KMS-11 (cell line): ENCODE results near the gene VAV2.

Experiments used
- H2AFZ ChIP-seq: fragments of 200-600 bp; sonication (generic); 2 replicates; pipeline ENCODE4 v1.6.1; 2016; ENCODE audit warnings: antibody characterized with exemption, mixed run types, low read depth
- H3K27ac ChIP-seq: fragments of 200-600 bp; sonication (generic); 2 replicates; pipeline ENCODE4 v1.6.1; 2016; ENCODE audit warnings: mild to moderate bottlenecking, mixed run types
- H3K27me3 ChIP-seq: fragments of 200-600 bp; sonication (generic); 2 replicates; pipeline ENCODE4 v1.6.1; 2017; ENCODE audit warnings: mild to moderate bottlenecking, low read depth, mixed run types, moderate library complexity; ENCODE audit not compliant: insufficient read depth
- H3K36me3 ChIP-seq: fragments of 200-600 bp; sonication (generic); 2 replicates; pipeline ENCODE4 v1.6.1; 2017; ENCODE audit warnings: mild to moderate bottlenecking, mixed run types; ENCODE audit not compliant: insufficient read depth
- H3K4me1 ChIP-seq: fragments of 200-600 bp; sonication (generic); 2 replicates; pipeline ENCODE4 v1.6.1; 2016; ENCODE audit warnings: mild to moderate bottlenecking, low read depth, mixed run types; ENCODE audit not compliant: poor library complexity, severe bottlenecking
- H3K4me2 ChIP-seq: fragments of 200-600 bp; sonication (generic); 2 replicates; pipeline ENCODE4 v1.7.0; 2016; ENCODE audit warnings: mild to moderate bottlenecking, mixed run types
- H3K4me3 ChIP-seq: fragments of 200-600 bp; sonication (generic); IDR thresholded peaks from 2 replicates; pipeline ENCODE4 v1.6.1; 2017; ENCODE audit warnings: low read depth, low read length, mixed read lengths; ENCODE audit not compliant: insufficient read depth
- H3K79me2 ChIP-seq: fragments of 200-600 bp; sonication (generic); 2 replicates; pipeline ENCODE4 v1.6.1; 2016; ENCODE audit warnings: low read depth, mixed run types; ENCODE audit not compliant: insufficient read depth
- H3K9ac ChIP-seq: fragments of 200-600 bp; sonication (generic); 2 replicates; pipeline ENCODE4 v1.6.1; 2016; ENCODE audit warnings: mild to moderate bottlenecking, mixed run types
- H4K20me1 ChIP-seq: fragments of 200-600 bp; sonication (generic); 2 replicates; pipeline ENCODE4 v1.6.1; 2016; ENCODE audit warnings: mild to moderate bottlenecking, mixed run types; ENCODE audit not compliant: insufficient read depth
- TF ChIP-seq, protein P1 (sequence below): fragments of 200-600 bp; sonication (generic); conservative IDR thresholded peaks from 2 replicates; pipeline ENCODE4 v1.6.1; 2017; ENCODE audit warnings: low read depth, mild to moderate bottlenecking, antibody characterized with exemption, low read length, moderate library complexity, mixed read lengths

VAV2 gene

DNA sequence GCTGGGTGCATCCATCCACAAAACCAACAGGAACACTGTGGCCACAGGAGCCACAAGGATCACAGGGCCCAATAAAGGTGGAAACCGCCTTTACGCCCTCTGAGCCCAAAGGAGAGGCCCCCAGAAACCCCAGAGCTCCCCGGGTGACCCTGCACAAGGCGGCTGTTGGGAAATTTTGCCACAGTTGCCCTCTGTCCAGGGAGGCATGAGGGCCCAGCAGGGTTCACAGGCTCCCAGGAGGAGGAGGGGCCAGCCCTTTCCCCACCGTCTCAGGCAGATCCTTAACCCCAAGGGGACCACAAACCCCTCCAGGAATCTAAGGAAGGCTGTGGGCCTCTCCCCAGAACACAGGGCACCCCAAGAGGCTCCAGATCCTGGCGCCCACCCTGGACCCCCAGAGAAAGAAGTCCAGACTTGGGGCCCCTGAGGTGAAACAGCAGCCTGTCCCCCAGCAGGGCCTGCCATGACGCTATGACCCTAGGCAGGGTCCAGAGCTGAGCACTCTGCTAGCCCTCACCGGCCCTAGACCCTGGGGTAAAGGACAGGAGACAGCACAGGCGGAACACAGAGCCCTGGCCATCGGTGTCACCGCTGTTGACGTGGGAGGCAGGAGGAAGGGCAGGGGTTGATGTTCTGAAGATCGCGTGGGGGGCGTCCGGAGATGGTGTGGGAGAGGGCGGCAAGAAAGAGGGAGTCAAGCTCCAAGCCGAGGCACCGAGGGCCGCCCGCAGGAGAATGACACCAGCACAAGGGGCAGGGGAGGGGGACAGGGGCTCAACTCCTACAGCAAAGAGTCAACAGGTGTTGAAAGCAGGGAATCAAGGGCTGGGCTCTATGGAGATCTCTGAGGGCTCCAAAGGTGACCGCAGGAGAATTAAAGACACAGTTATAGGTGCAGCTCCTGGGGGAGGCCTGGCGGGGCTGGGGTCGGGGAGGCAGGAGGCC lies 97.5 kb downstream of the VAV2 start:
- H3K4me1 ChIP-seq, result no peaks in the 10 kb centered on the region
- no peak overlapping the region for H2AFZ ChIP-seq
- H3K4me2 ChIP-seq, result no peak overlapping the region
- H3K79me2 ChIP-seq, result no peaks in the 10 kb centered on the region
- no peak overlapping the region for H3K4me3 ChIP-seq
- H3K27ac ChIP-seq, result no peak overlapping the region
- H3K36me3 ChIP-seq, result no peaks in the 10 kb centered on the region
- TF ChIP-seq, protein P1, sequence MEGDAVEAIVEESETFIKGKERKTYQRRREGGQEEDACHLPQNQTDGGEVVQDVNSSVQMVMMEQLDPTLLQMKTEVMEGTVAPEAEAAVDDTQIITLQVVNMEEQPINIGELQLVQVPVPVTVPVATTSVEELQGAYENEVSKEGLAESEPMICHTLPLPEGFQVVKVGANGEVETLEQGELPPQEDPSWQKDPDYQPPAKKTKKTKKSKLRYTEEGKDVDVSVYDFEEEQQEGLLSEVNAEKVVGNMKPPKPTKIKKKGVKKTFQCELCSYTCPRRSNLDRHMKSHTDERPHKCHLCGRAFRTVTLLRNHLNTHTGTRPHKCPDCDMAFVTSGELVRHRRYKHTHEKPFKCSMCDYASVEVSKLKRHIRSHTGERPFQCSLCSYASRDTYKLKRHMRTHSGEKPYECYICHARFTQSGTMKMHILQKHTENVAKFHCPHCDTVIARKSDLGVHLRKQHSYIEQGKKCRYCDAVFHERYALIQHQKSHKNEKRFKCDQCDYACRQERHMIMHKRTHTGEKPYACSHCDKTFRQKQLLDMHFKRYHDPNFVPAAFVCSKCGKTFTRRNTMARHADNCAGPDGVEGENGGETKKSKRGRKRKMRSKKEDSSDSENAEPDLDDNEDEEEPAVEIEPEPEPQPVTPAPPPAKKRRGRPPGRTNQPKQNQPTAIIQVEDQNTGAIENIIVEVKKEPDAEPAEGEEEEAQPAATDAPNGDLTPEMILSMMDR, result no peak
- H3K9ac ChIP-seq, result no peak overlapping the region
- no peaks in the 10 kb centered on the region for H3K27me3 ChIP-seq
- H4K20me1 ChIP-seq, result no peaks in the 10 kb centered on the region

DNA sequence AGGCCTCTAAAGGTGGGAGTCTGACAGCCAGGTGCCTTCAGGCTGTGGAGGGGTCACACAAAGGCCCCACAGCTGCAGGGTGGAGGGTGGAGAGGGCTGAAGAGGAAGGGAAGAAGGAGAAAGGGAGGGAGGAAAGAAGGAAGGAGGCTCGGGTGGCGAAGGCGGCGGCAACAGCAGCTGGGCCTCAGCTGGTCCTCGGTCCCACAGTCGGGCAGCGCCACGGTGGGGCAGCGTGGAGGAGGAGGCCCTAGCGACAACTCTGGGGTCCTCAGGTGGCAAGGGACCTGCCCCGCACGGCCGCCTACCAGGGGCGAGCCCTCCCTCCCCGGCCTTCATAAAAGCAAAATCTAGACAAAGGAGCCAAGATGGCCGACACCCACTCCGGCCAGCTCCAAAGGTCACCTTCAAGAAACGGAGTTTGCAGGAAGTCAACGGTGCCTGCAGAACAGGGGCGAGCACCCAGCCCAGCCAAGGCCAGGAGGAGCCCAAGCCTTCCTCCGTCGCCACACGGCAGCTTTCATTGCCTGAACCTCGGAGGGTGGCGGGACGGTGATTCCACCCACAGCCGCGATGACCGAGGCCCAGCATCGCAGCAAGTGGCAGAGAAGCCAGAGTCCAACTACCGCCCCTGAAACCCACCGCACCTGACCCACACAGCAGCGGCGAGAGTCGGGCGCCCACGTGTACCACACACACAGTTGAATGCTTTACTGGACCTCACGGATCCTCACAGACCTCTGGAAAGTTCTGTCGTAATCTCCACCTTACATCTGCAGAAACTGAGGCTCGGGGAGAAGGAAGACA lies 98.7 kb downstream of the VAV2 start:
- no peaks in the 10 kb centered on the region for H3K4me1 ChIP-seq
- no peaks in the 10 kb centered on the region for H4K20me1 ChIP-seq
- no peak overlapping the region for H2AFZ ChIP-seq
- H3K9ac ChIP-seq, result no peak overlapping the region
- no peaks in the 10 kb centered on the region for H3K36me3 ChIP-seq
- H3K27me3 ChIP-seq, result no peaks in the 10 kb centered on the region
- TF ChIP-seq, protein P1, result no peak
- no peak overlapping the region for H3K4me2 ChIP-seq
- H3K79me2 ChIP-seq, result no peaks in the 10 kb centered on the region
- no peak overlapping the region for H3K27ac ChIP-seq
- H3K4me3 ChIP-seq, result no peak overlapping the region

DNA sequence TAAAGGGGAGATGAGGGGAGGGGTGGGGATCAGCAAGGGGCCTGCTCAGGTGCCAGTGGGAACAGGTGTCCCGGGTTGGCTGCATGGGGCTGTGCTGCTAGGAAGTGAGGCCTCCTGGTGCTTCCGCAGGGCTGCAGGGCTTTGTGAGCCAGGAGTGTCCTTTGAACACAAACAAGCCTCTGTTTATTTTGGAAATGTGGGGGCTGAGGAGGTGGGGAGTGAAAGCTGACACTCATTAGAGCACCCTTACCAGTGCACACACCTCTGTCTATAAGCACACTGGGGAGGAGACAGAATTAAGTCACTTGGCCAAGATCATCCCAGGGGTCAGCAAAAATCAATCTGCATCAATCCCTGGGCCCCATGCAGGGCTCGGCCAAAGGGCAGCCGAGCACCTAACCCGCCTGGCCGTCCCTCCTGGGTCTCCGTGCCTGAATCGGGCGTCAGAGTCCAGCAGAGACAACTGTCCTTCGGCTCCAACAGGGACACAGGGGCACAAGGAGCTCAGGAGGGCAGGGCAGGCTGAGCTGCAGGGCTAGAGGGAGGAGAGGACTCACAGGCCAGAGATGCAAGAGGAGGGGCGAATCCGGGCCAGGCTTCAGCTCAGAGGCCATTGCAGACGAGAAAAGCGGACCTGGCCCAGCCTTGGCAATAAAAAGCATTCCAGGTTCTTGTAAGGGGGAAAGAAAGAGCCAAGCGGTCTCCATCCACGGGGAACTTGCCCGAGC lies 99.8 kb downstream of the VAV2 start:
- TF ChIP-seq, protein P1, result no peak
- no peak overlapping the region for H3K27ac ChIP-seq
- H3K27me3 ChIP-seq, result no peaks in the 10 kb centered on the region
- no peaks in the 10 kb centered on the region for H3K4me1 ChIP-seq
- H3K9ac ChIP-seq, result no peak overlapping the region
- H3K79me2 ChIP-seq, result no peaks in the 10 kb centered on the region
- H3K4me2 ChIP-seq, result no peak overlapping the region
- no peaks in the 10 kb centered on the region for H4K20me1 ChIP-seq
- no peak overlapping the region for H3K4me3 ChIP-seq
- no peaks in the 10 kb centered on the region for H3K36me3 ChIP-seq
- no peak overlapping the region for H2AFZ ChIP-seq

DNA sequence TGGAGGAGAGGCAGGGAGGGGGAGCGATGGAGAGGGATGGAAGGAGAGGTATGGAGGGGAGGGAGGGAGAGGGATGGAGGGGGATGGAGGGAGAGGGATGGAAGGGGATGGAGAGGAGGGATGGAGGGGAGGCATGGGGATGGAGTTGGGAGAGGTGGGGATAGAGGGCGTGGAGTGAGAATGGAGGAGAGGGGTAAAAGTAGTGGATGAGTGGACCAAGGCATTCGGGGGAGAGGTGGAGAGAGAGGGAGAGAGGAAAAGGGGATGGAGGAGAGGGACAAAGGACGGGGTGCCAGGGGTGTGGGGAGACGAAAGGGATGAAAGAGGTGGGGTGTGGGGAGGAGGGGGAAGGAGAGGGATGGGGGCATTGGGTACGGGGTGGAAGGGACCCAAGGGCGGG lies 100.4 kb downstream of the VAV2 start:
- H3K4me1 ChIP-seq, result no peaks in the 10 kb centered on the region
- no peaks in the 10 kb centered on the region for H4K20me1 ChIP-seq
- H3K27me3 ChIP-seq, result no peaks in the 10 kb centered on the region
- H3K27ac ChIP-seq, result no peak overlapping the region
- H3K4me3 ChIP-seq, result no peak overlapping the region
- H3K4me2 ChIP-seq, result no peak overlapping the region
- H3K36me3 ChIP-seq, result no peaks in the 10 kb centered on the region
- H3K9ac ChIP-seq, result no peak overlapping the region
- H2AFZ ChIP-seq, result no peak overlapping the region
- no peaks in the 10 kb centered on the region for H3K79me2 ChIP-seq
- TF ChIP-seq, protein P1, result no peak
